ENCODE measurements around the gene M6PR. TPM values are rescaled to one million over a fixed set of nuclear protein-coding genes. Genes with fewer than 3 reads are reported as not detected.

M6PR gene
- total RNA-seq, 1 experiment from 2014 or later, result 157 TPM

- Histone ChIP-seq H3K27me3 (replicated peaks) (no peaks in the 10 kb centered on the region), H3K4me3 (no peak overlapping the region), H3K27ac (no peak overlapping the region), H3K36me3 (no peaks in the 10 kb centered on the region), H3K9me3 (replicated peaks) (no peaks in the 10 kb centered on the region), H3K4me1 (replicated peaks) (no peaks in the 10 kb centered on the region)
- no peak for DNase-seq (ENCODE audit: low read depth in 1 of 2, low spot score in 2 of 2)
These were observed 57.5 kb downstream of the M6PR start for GRCh38 chr12:8891976-8892375.

Other genes with a start within 250 kb of the M6PR start
- not detected in 2 replicates for gene A2ML1, start 127.0 kb downstream of the M6PR start, total RNA-seq (2014; rRNA removed; shearing (Covaris generic))
- gene PHC1, start 35.1 kb downstream of the M6PR start, total RNA-seq (2014; rRNA removed; shearing (Covaris generic)), result 22.5 and 23.4 TPM in 2 replicates
- gene KLRG1, start 39.9 kb upstream of the M6PR start, total RNA-seq (2014; rRNA removed; shearing (Covaris generic)), result 0.13 TPM in 1 of 2 replicates, not detected in the other
- 0.50 and 0.55 TPM in 2 replicates for gene A2M, start 166.3 kb upstream of the M6PR start, total RNA-seq (2014; rRNA removed; shearing (Covaris generic))

Data from SJSA1 (cell line).